A673 (cell line): ENCODE data around the gene CAMK2A. TPM values are rescaled to one million over a fixed set of nuclear protein-coding genes. Genes with fewer than 3 reads are reported as not detected.

ENCODE experiments used
- BruUV-seq: library from RNA; stranded (reverse); fragments of 400-500 nt; replicated peaks from 2 replicates; lab custom pipeline; 2021; lab: Mats Ljungman, UMichigan
- CTCF ChIA-PET: fragments of 300-600 bp; sonication (Branson Sonifier 250); formaldehyde crosslinking; loops from one replicate; lab custom pipeline; 2022; ENCODE audit warnings: antibody characterized with exemption; lab: Charles Lee
- POLR2A ChIA-PET: fragments of 300-600 bp; sonication (Branson Sonifier 250); formaldehyde crosslinking; loops from one replicate; lab custom pipeline; 2022; ENCODE audit warnings: antibody characterized with exemption; ENCODE audit not compliant: low non-redundant PET; lab: Charles Lee
- DNase-seq: peaks from one replicate; pipeline ENCODE4 v3.0.0-alpha.2; 2015; ENCODE audit warnings: low spot score
- H3K27ac ChIP-seq: fragments of 200-600 bp; sonication (generic); 2 replicates; pipeline ENCODE4 v1.5.1; 2016; ENCODE audit warnings: mixed run types, low read depth, mild to moderate bottlenecking, mixed read lengths, antibody characterized with exemption, low read length; ENCODE audit not compliant: poor library complexity, severe bottlenecking
- H3K27me3 ChIP-seq: fragments of 200-600 bp; sonication (generic); replicated peaks from 2 replicates; pipeline ENCODE4 v1.6.1; 2017; ENCODE audit warnings: mixed run types, low read depth, mild to moderate bottlenecking, mixed read lengths, antibody characterized with exemption, low read length; ENCODE audit not compliant: insufficient read depth, poor library complexity
- H3K36me3 ChIP-seq: fragments of 200-600 bp; sonication (generic); 2 replicates; pipeline ENCODE4 v1.6.1; 2016; ENCODE audit warnings: mixed run types, mild to moderate bottlenecking, mixed read lengths, antibody characterized with exemption, low read length; ENCODE audit not compliant: insufficient read depth, poor library complexity, severe bottlenecking
- H3K4me1 ChIP-seq: fragments of 200-600 bp; sonication (generic); 2 replicates; pipeline ENCODE4 v1.6.1; 2017; ENCODE audit warnings: mixed run types, mild to moderate bottlenecking, mixed read lengths, antibody characterized with exemption, low read length; ENCODE audit not compliant: insufficient read depth, poor library complexity, severe bottlenecking
- H3K4me3 ChIP-seq: fragments of 200-600 bp; sonication (generic); 2 replicates; pipeline ENCODE4 v1.5.1; 2016; ENCODE audit warnings: low read depth, mixed run types, mild to moderate bottlenecking, mixed read lengths, low read length; ENCODE audit not compliant: poor library complexity, severe bottlenecking
- H3K9me3 ChIP-seq: fragments of 200-600 bp; sonication (generic); 2 replicates; pipeline ENCODE4 v1.6.1; 2016; ENCODE audit warnings: mixed run types, low read depth, mild to moderate bottlenecking, mixed read lengths, antibody characterized with exemption, low read length; ENCODE audit not compliant: poor library complexity, severe bottlenecking
- CTCF ChIP-seq: fragments of 300-800, 200-600 bp; sonication (generic); conservative IDR thresholded peaks from 2 replicates; pipeline ENCODE4 v1.5.1; 2017; ENCODE audit warnings: low read depth, mild to moderate bottlenecking, antibody characterized with exemption, low read length, moderate library complexity, mixed read lengths
- EZH2 ChIP-seq: fragments of 200-600 bp; sonication (generic); IDR thresholded peaks from 2 replicates; pipeline ENCODE4 v1.6.1; 2017; ENCODE audit warnings: borderline replicate concordance, low read depth, mild to moderate bottlenecking, mixed read lengths, antibody characterized with exemption, low read length; ENCODE audit not compliant: poor library complexity, severe bottlenecking
- intact Hi-C: fragments of 100-400 bp; cut with micrococcal nuclease; formaldehyde crosslinking; loops from one replicate; pipeline ENCODE4 v1.10.0; 2022; ENCODE audit not compliant: unreplicated experiment
- total RNA-seq: library from RNA; stranded (reverse); gene quantifications from 2 replicates; pipeline ENCODE4 v1.2.3, GENCODE V29; 2021

The CAMK2A gene
- total RNA-seq, 1 experiment from 2014 or later: not detected

GRCh38 chr5:150215979-150216944, 73.3 kb downstream of the CAMK2A start:
- no peak for DNase-seq
- intact Hi-C loops: loop anchor here (5.0 kb wide), 1 partner anchor 224 kb away; no protein-coding TSS in a partner anchor
- Histone ChIP-seq H3K27ac (no peak overlapping the region), H3K9me3 (no peaks in the 10 kb centered on the region), H3K36me3 (no peaks in the 10 kb centered on the region), H3K4me1 (no peaks in the 10 kb centered on the region), H3K27me3 (no peaks in the 10 kb centered on the region), H3K4me3 (no peak overlapping the region)
- POLR2A ChIA-PET: no interaction called here
- CTCF ChIA-PET: no interaction called here
- TF ChIP-seq CTCF: no peak
- TF ChIP-seq EZH2: no peak
- BruUV-seq: no TSS peak

GRCh38 chr5:150214289-150214688, 75.3 kb downstream of the CAMK2A start:
- H3K9me3 ChIP-seq: no peaks in the 10 kb centered on the region
- intact Hi-C loops: no loop called here
- H3K27me3 ChIP-seq: no peaks in the 10 kb centered on the region
- DNase-seq: no peak
- no peak overlapping the region for H3K27ac ChIP-seq
- CTCF ChIA-PET: no interaction called here
- POLR2A ChIA-PET: no interaction called here
- no peak overlapping the region for H3K4me3 ChIP-seq
- no peaks in the 10 kb centered on the region for H3K36me3 ChIP-seq
- BruUV-seq: no TSS peak
- no peaks in the 10 kb centered on the region for H3K4me1 ChIP-seq
- TF ChIP-seq EZH2: no peak
- TF ChIP-seq CTCF: no peak

- Histone ChIP-seq H3K36me3 (no peaks in the 10 kb centered on the region), H3K27me3 (no peaks in the 10 kb centered on the region), H3K27ac (no peak overlapping the region), H3K4me3 (no peak overlapping the region), H3K9me3 (no peaks in the 10 kb centered on the region), H3K4me1 (no peaks in the 10 kb centered on the region)
- DNase-seq: peak; percentile 34
- intact Hi-C loops: no loop called here
- POLR2A ChIA-PET: no interaction called here
- TF ChIP-seq CTCF (no peak), EZH2 (no peak)
- CTCF ChIA-PET: no interaction called here
- no TSS peak for BruUV-seq
These were observed 76.0 kb downstream of the CAMK2A start for GRCh38 chr5:150213530-150213929.
